Activated CD8-positive, alpha-beta memory T cell treated with anti-CD3 and anti-CD28 coated beads for 4 hours (primary cell): ENCODE results near the gene TRIM66.

Experiments
- DNase-seq, 2 donors: peaks; one replicate each; pipeline ENCODE4 v3.0.0-alpha.2; 2020; ENCODE audit warnings: low read depth in 2 of 2

Gene TRIM66

DNA sequence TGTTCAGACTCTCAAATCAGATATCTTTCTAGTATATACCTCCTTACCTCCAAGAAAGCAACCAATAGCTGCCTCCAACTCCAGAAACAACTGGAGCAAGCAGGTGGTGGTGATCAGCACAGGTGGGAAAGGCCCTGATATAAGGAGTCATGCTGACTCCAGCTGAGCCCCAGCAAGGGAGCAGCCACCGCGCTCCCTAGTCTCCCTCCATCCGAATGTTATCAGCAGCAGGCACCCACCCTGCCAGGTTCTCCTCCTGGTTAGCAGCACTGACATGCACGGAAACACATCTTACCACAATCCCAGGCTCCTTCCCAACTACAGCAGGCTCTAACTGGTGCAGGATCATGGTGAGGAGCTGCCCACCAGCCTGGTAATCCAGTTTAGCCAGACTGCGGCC, 69.9 kb downstream of the TRIM66 start:
- no peak for DNase-seq

DNA sequence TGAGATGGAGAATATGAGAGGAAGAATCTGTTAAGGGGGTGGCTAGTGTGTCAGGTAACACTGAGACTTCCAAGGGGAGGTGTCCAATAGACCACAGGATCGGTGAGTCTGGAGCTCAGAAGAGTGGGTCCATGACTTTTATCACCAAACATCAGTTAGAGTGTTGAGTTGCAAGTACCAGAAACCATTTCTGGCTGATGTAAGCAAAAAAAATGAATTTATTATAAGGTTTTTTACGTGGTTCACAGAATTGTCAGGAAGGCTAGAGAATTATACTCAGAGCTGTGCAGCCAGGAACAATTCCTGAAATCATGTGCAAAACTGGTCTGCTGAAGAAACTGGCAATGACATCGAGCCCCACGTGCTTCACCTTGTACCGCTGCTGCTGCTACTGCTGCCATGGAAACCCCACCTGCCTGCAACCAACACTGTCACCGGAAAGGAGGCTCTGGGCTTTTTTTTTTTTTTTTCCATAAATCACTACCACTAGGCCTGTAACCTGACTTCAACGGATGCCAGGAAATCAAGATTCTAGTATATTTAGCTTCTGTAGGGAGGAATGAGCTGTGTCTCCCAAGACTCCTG, 71.8 kb downstream of the TRIM66 start:
- no peak for DNase-seq

DNA sequence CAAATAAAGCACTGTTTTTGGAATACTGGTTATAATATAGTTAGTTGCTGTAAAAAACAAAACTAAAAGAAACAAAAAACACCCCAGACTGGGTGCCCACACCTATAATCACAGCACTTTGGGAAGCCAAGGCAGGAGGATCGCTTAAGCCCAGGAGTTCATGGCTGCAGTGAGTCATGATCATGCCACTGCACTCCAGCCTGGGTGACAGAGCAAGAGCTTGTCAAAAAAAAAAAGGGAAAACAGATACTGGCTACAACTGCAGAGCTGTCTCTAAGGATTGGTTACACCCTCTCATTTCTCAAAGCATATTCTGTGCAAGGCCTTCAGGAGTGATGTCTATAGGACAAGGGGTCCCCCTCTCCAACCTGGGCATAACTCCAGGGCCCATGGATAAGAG, 73.8 kb downstream of the TRIM66 start:
- DNase-seq = no peak

DNA sequence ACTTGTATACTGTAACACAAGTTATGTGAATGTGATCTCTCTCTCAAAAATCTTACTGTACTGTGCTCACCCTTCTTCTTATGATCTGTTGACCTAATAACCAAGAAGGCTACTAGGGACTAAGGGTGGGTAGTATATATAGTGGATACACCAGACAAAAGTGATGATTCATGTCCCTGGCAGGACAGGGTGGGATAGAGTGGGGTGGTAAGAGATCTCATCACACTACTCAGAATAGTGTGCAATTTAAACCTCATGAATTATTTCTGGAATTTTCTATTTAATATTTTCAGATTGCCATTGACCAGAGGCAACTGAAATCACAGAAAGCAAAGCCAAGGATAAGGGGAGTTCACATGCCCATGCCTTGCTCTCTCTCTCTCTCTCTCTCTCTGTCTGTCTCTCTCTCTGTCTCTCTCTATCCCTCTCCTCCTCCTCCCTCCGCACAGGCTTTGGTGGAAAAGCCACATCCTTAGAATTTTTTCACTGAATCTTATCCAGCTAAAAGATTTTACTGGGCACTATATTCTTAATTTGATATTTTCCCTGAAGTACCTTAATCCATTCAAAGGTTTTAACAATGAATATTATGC, 76.4 kb downstream of the TRIM66 start:
- no peak for DNase-seq

DNA sequence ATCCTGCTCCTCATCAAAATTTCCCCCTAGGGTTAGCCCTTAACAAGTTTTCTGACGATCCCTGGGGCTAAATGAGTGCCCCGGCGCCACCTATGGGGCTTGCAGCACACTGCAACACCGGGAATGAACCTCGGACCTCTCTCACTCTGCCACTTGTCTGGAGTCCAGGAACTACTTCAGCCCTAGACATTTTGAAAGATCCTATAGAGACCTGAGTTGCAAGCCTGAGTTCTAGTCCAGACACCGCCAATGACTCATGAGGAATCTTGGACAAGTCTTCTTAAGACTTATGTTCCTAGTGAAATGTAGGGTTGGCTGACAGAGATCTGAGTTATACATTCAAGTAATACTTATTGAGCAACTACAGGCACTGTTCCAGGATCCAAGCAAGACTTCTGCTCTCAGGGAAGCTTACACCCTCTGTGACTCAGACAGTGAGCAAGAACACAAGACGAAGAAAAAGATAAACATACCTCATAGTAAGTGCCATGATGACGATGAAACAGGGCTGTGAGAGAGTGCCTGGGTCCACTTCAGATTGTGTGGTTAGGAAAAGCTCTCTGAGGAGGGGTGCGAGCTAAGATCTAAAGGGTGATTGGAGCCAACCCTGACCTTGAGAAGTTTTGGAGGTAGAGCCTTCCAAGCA, 78.3 kb downstream of the TRIM66 start:
- no peak for DNase-seq

DNA sequence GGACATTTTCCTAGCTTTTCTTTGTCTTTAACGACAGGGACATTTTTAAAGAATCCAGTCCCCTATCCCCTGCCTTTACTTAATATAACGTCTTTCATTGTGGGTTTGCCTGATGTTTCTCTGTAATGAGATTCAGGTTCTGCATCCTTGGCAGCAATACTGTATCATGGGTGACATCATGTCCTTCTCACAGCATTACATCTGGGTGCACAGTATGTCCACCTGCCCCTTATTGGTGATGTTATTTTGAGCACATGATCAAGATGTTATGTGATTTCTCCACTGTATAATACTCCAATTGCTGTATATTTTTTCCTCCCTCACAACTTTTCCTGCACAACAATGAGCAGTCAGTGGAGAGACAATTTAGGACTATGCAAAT, 78.8 kb downstream of the TRIM66 start:
- no peak for DNase-seq

DNA sequence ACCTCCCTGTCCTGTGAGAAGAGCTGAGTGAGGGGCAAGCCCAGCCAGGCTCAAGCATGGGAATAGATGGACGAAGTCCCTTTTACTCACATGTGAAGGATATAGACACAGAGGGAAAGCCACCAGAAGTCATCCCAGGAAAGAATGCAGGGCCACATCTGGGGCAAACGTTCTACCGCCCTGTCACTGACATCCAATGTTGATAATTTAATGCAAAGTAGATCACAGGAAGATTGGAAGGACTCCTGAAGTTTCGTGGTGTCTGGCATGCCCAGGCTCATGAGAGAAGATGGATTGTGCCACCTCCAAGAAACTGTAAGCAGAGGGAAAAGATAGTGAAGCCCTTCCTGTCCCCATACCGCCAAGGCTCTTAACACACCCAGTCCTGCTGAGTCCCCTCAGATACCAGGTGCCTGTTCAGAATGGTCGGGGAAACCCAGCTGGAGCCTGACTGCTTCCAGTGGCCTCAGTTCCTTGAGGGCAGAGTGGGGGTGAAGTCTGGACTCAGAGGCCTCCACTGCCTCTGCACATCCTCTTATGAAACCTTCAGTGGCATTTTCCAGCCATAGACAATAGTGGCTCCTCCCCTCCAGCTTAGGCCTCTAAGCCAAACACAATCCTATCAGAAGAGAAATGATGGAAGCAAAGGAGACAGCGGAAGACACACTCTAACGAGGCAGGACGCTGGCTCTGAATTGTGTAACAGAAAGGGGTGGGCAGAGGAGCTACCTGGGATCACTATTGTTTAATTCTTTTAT, 80.9 kb downstream of the TRIM66 start:
- DNase-seq = no peak

DNA sequence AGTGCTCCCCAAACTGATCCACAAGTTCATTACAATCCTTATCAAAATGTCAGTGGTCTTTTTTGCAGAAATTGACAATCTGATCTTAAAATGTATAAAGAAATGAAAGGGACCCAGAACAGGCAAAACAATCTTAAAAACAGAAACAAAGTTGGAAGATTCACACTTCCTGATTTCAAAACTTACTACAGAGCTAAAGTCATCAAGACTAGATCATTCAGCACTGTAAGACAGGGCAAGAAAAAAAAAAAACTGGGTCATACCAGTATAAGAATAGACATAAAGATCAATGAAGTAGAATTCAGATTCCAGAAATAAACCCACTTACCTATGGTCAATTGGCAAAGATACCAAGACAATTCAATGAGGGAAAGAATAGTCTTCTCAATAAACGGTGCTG, 84.0 kb downstream of the TRIM66 start:
- no peak for DNase-seq

DNA sequence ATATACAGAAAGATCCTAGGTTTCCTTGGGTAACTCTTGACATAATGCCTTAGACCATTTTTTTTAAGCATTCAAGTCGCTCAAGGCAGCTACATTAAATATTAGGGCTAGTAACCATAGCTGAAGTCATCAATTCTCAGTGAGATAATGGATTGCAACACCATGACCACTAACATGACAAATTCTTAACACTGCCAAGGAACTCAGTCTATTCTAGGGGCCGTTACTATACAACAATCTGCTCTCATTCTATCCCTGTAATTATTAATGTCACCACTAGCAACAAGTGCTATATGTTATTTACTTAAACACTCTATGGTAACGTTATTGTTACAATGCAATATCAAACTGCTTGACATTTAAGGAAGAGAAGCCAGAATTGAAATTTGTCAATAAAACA, 85.3 kb downstream of the TRIM66 start:
- DNase-seq = no peak

DNA sequence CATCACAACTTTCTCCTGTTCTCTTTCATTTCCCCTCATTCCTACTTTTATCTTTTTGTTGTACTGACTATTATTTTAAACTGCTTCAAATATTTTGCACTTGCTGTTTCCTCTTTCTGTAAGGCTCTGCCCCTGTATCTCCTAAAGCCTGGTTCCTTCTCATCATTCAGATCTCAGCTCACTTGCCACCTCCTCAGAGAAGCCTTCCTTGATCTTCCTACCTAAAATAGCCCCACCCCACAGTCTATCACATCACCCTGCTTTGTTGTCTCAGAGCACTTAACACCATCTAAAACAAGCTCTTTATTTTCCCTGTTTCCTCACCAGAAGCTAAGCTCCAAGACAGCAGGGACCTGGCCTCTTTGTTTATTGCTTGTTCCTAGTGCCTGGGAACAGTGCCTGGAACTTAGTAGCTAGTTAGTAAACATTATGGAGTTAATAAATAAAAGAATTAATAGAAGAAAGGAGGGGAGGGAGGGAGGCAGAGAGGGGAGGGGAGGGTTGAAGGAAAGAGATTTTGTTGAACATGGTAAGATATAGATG, 85.9 kb downstream of the TRIM66 start:
- DNase-seq = no peak

DNA sequence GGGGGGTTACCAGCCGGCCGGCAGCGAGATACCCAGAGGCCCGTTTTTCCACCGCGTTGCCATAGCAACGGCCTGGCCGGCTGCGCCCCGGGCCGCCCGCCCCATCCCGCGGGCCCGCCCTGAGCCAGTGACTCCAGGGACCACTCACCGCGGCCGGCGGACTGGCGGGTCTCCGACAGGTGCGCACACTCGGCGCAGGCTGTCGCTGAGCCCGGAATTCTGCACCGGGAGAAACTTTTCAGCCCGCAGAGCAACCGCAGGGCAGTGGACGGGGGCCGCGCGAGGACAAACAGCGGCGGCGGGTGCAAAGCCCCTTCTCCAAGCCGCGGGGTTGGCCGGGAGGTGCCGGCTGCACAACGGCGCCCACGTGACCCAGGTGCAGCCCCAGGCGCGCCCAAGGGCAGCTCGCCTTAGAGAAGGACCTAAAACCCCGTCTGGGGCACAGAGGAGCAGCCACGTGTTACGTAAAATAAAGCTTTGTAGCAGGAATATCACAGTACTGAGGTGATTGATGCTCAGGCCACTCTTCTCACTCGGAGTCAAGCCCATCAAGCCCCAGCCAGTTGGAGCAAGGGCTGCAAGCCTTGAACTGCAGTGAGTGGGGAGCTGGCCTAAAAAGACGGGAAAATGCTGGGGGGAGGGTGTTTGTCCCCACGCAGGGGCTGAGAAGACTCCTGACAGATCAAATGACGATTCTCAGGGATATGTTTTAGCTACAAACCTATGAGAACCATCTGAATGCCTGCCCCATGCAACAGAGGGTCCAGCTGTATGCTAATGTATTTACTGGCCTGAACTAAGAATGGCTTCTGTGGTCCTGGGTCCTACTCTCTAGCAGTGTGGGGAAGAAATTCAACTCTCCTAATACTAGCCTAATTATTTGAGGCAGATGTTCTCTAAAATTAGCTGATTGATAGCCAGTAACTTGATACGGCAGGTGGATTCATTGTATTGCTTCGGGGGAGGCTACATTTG, 88.2 kb downstream of the TRIM66 start, which contains the start of gene STK33:
TSS of gene STK33 (minus strand) at position 294 of the 975 bp plus-strand sequence. CDS start 119,323 bp downstream, outside the sequence.
- no peak for DNase-seq

DNA sequence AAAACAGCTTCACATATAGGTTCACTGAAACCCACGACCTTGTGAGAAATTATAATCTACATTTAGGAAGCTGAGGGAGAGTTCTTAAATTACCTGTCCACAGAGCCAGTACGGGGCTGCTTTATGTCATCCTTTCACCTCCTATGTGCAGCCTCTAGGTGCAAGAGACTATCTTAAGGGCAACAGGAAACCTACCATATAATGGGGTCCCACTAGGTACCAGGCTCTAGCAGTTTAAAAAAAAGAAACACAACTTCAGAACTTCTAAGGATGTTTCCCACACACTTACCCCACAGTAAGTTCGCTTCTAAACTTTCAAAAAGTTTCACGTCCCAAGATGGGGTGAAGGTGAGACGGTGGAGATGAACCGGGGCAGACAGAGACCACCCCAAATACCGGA, 89.0 kb downstream of the TRIM66 start:
- no peak for DNase-seq

DNA sequence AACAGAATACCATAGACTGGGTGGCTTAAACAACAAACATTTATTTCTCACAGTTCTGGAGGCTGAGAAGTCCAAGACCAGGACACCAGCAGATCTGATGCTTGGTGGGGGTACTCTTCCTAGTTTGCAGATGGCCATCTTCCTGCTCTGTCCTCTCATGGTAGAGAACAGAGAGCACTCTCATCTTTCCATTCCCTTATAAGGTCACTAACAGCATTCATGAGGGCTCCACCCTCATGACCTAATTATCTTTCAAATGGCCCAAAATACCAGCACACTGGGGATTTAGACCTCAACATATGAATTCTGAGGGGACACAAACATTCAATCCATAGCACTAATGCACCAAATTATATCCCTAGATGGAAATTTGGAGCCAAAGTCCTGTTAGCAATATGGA, 94.5 kb downstream of the TRIM66 start:
- DNase-seq = no peak

DNA sequence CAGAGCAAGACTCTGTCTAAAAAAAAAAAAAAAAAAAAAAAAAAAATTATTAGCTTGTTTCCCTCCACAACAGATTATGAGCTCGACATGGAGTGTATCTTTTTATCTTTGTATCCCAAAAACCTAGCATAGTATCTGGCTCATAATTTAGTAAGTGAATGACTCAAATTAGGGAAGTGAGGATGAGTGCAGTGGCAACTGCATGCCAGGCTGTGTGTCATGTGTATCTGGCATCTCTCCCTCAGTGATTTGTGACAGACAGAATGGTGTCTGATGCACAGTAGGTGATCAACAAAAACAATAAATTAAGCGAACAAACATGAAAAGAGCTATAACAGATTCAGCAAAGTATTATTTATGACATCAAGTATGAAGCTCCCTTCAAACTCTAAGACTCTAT, 95.7 kb downstream of the TRIM66 start:
- no peak for DNase-seq

DNA sequence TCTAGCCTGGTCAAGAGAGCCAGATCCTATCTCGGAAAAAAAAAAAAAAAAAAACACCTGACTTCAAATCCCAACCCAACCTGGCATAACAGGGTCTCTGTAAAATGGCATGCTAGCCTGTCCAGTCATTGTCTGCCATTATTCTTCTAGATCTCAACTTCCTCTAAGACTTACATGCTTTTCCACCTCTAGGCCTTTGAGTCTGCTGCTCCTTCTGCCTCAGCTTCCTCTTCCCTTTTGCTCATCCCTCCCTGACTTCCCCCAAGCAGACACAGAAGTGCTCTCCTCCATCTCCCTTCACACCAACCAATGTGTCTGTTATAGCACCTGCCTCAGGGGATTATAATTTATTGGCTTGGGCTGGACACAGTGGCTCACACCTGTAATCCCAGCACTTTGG, 96.3 kb downstream of the TRIM66 start:
- DNase-seq = no peak

DNA sequence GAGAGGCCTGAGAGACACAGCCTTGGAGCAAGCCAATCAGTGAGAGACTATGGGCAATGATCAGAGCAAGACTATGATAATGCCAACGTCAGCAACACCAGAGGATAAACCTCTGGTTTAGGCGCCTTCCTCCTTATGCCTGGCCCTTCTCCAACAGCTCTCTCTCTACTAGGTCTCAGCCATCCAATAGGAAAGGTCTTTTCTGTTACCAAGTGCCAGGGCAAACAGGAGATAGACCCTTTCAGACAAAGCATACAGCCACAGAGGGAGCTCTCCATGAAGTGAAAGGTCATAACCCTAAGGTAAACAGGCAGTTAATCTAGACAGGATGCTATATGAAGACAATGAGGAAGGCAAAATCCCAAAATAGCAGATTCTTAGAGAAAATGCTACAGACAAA, 98.0 kb downstream of the TRIM66 start:
- no peak for DNase-seq

DNA sequence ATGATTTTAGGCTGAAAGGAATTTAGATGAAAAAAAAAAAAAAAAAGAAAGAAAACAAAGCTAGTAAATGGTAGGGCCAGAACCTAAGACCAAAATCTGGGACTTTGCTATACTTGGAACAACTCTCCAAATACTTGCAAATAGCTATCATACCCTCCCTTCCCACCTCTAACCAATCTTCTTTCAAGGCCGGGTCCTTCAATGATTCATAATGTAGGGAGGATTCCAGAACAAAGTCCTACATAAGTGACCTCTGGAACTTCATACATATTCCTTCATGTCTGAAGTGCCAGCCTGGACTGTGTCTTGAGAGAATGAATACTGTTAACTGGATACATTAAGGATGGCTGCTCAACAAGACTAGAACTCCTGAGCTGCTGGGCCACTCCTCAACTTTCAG, 98.4 kb downstream of the TRIM66 start:
- no peak for DNase-seq

DNA sequence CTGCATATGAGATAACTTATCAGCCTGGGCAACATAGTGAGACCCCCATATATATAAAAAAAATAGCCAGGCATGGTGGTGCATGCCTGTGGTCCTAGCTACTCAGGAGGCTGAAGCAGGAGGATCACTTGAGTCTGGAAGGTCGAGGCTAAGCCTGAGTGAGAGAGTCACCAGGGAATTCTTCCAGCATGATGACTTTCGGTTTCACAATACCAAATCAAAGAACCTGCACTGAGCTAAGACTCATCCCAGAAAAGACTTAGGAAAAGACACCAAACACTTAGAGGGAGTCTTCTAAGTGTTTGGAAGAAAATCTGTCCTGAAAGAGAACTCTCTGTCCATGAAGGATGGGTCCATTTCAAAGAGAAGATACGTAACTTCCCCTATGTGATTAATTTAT, 101.2 kb downstream of the TRIM66 start:
- DNase-seq = no peak

DNA sequence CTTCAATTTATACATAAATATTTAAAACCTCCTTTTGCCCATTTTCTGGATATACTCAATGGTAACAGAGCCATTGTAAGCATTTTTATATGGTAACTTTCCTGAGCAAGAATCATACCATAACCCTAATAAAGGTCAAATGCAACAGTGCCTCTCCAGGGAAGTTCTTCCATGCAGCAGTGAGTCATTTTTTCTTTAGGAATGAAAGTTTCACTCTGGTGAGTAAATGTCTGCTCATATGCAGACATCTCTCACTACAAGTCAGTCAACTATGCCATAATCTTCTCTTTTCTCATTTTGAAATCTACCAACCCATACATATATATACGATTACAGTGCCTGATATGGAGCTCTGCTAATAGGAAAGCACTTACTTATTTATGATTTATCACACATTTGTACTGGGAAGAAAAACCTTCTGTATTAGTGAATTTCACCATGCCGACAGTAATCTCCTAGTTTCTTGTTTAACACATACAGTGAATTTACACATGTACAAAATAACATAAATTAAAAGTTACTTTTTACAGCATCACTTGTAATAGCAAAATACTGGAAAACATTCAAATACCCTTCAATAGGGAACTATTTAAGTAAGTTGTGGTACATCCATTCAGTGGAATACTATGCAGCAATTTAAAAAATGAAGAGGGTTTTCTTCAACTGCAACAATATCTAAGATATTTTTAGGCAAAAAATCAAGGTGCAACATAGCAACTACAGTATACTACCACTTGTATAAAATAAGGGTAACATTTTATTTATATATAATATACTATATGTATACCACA, 104.5 kb downstream of the TRIM66 start:
- no peak for DNase-seq

DNA sequence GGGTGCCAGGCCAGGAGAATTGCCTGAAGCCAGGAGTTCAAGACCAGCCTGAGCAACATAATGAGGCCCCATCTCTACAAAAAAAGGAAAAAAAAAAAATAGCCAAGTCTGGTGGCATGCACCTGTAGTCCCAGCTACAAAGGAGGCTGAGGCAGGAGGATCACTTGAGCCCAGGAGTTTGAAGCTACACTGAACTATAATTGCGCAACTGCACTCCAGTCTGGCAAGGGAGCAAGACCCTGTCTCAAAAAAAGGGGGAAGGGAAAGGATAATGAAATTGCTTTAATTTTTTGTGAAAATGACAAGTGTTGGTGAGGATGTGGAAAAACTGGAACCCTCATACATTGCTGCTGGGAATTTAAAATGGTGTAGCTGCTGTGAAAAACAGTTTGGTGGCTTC, 107.7 kb downstream of the TRIM66 start:
- no peak for DNase-seq

DNA sequence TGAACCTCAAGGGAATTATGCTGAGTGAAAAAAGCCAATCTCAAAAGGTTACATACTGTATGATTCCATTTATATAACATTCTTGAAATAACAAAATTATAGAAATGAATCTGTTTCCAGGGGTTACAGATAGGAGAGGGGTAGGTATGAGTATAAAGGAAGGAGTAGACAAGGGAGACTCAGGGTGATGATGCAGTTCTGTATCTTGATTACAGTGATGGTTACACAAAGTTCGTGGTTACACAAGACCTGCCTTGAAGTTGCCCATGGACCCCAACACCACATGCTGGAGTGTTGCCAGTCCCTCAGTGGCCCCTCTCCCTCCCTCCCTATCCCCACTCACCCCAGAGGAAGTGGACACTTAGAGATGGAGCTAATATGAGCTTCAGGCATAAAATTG, 108.7 kb downstream of the TRIM66 start:
- DNase-seq = no peak
